ENCODE measurements around the gene ZW10.
"Not testable (repeated sequence)": the region's sequence is repeated elsewhere in the genome, so short reads cannot be mapped to it uniquely, and the experiment has no call there.

Gene ZW10, protein sequence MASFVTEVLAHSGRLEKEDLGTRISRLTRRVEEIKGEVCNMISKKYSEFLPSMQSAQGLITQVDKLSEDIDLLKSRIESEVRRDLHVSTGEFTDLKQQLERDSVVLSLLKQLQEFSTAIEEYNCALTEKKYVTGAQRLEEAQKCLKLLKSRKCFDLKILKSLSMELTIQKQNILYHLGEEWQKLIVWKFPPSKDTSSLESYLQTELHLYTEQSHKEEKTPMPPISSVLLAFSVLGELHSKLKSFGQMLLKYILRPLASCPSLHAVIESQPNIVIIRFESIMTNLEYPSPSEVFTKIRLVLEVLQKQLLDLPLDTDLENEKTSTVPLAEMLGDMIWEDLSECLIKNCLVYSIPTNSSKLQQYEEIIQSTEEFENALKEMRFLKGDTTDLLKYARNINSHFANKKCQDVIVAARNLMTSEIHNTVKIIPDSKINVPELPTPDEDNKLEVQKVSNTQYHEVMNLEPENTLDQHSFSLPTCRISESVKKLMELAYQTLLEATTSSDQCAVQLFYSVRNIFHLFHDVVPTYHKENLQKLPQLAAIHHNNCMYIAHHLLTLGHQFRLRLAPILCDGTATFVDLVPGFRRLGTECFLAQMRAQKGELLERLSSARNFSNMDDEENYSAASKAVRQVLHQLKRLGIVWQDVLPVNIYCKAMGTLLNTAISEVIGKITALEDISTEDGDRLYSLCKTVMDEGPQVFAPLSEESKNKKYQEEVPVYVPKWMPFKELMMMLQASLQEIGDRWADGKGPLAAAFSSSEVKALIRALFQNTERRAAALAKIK

DNA sequence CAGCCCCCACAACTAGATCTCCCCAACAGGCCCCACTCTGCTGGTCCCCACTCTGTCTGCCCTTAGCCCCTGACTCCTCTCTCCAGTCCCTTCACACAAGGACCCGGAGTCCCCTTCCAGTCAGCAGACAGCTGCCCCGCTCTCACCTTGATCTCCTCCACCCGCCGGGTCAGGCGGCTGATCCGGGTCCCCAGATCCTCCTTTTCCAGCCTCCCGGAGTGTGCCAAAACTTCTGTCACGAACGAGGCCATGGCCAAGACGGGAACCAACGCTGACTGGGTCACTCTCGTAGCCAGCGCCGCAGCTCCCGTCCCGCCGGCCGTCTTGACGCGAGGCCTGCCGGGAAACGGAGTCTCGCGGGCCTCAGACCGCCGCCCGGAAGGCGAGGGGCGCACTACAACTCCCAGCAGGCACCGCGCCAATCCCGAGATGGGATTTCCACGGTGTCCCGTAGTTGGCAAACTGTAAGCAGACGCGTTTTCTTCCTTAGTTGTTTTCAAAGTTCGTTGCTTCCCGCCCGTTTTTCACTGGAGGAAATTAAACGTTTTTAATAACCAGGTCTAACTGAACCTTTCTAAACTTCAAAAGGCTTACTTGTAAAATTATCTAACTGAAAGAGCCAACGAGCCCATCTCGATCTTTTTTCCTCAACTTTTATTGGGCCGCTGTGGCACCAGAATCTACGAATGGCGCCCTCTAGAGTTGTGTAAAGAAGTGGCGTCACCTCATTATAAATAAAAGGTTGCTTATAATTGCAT, at the start of gene ZW10:
Gene ZW10, minus strand, starts transcription at position 277 of the 758 bp plus-strand sequence. Its CDS starts 26 bp downstream, at position 251.
- DNase-seq (ENCODE audit: low read depth, low spot score), result peak; percentile 87
- peak within 1 kb of the TSS; percentile 60 for H3K27ac ChIP-seq

DNA sequence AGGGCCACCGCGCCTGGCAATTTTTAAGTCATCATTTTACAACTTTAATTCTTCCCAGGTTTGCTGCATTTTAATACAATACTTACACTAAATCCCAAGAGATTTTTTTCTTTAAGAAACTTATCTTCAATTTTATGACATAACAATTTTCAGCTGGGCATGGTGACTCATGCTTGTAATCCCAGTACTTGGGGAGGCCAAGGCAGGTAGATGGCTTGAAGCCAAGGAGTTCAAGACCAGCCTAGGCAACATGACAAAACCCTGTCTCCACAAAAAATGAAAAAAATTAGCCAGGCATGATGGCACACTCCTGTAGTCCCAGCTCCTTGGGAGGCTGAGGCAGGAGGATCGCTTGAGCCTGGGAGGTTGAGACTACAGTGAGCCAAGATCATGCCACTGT, 44.9 kb upstream of the ZW10 start:
- H3K27ac ChIP-seq, result no peak overlapping the region
- DNase-seq (ENCODE audit: low read depth, low spot score), result peak; percentile 5

DNA sequence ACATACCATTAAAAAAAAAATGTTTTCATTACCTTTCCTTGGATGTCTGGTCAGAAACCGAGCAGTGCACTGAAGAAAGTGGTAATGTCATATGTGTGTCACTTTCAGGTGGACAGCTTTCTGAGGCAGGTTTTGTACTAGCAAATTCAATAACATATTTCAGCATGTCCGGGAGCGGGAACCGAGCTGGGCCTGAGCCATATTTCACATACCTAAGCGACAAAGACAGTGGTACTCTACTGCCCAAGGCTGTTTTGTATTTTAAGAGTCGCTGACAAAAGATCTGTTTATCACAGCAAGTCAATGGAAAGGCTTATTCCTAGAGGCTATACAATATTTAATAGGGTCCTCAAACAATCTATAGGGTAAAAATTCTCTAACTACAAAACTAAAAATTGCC, 44.1 kb upstream of the ZW10 start:
- DNase-seq (ENCODE audit: low read depth, low spot score), result no peak
- no peak overlapping the region for H3K27ac ChIP-seq

DNA sequence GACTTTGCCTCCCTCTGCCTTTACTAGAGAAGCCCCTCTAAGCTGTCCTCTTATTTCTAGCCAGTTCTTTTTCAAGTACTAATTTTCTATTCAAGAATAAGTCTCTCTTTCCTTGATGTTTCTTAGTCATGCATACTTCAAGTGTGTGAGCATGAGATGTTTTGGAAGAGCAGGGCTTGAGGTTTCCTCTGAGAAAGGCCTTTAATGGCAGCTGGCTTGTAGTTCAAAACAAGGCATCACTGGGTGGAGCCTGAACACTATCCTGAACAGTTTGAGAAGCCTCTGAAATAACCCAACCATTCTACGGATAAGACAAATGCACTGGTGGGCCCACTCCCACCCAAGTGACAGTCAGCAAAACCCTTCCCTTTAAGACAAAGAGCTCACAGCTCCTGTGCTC, 43.7 kb upstream of the ZW10 start:
- DNase-seq (ENCODE audit: low read depth, low spot score), result no peak
- no peak overlapping the region for H3K27ac ChIP-seq

DNA sequence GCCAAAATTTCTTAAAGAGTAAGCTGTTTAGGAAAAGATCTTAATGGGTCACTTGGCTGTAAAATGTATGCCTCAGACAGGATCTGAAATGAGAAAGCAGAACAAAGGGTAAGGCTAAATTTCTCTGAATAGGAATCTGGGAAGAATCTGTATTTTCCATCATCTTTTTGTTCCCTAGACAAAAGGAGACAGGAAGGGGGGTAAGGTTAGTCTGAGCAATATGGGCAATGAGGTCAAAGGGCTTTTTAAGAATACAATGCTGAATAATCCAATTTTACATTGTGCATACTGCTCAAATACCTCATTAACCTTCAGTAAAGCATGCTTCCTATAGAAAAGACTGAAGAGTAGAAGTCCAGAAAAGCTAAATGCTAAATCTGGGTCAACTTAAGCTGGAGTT, 40.7 kb upstream of the ZW10 start:
- H3K27ac ChIP-seq, result no peak overlapping the region
- no peak for DNase-seq (ENCODE audit: low read depth, low spot score)

DNA sequence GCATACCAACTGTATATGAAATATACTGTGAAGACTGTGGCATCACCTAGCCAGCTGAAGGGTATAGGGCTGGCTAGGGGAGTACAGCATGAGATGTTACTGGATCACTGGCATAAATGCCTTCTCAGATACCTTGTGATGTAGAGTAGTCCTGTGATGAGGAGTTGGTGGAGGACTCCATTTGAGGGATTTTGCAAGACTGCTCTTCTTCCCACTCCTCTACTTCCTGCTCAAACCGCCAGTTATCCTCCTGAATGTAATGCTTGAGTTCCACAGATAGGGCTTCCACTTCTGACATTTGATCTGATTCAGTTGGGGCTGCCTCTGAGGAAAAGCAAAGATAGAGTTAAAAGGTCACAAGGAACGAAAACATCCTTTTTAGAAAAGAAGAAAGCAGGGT, 35.4 kb upstream of the ZW10 start:
- DNase-seq (ENCODE audit: low read depth, low spot score), result no peak

DNA sequence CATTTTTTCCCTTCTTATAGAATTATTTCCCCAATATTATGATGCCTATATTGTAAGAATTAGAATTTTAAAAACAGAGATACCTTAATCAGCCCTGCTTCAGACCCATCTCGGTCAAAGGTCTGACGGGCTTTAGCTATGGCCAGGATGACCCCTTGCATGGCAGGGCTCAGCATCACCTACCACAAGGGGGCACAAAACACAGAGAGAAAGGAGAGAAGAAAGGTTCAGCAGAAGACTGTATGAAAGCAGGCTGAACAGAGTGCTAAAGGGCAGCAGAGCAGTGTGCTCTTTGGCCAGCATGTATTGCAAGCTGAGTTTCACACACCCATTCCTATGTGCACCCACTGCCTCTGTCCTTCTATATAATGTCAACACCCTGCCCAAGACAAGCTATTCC, 32.9 kb upstream of the ZW10 start:
- DNase-seq (ENCODE audit: low read depth, low spot score), result no peak
- H3K27ac ChIP-seq, result no peak overlapping the region

More for the DNA sequence above, 35.4 kb upstream of the ZW10 start:
- H3K27ac ChIP-seq, result no peak overlapping the region

DNA sequence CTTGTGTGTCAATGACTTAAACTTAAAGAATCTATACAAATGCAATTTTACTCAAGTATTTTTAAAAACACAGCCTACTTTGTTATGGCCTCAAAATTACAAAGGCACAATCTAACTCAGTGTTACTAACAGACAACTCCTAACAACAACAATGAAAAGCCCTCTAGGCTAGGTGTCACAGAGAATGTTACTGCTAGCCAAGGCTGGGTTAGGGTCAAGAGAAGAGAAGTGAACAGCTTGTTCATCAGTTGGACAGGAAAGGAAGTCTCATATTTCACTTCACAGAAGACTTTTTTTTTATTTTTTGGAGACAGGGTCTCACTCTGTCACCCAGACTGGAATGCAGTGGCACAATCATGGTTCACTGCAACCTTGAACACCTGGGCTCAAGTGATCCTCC, 32.1 kb upstream of the ZW10 start:
- H3K27ac ChIP-seq, result no peak overlapping the region
- DNase-seq (ENCODE audit: low read depth, low spot score), result no peak

DNA sequence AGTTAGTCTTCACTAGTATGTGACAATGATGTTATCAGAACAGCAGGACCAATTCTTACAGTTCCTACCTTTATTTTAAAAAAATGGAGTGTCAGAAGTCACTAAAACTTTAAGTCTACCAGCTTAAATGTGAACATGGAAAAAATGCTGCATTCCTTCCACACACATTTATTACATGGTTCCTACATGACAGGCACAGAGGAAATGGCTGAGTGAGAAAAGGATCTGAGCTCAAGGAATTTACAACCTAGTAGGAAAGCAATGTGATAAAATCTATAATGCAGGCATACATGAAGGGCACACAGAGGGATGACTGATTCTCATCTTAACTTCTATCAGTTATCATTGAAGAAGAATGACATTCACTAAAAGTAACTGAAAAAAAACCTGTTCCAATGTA, 29.1 kb upstream of the ZW10 start:
- H3K27ac ChIP-seq, result no peak overlapping the region
- no peak for DNase-seq (ENCODE audit: low read depth, low spot score)

DNA sequence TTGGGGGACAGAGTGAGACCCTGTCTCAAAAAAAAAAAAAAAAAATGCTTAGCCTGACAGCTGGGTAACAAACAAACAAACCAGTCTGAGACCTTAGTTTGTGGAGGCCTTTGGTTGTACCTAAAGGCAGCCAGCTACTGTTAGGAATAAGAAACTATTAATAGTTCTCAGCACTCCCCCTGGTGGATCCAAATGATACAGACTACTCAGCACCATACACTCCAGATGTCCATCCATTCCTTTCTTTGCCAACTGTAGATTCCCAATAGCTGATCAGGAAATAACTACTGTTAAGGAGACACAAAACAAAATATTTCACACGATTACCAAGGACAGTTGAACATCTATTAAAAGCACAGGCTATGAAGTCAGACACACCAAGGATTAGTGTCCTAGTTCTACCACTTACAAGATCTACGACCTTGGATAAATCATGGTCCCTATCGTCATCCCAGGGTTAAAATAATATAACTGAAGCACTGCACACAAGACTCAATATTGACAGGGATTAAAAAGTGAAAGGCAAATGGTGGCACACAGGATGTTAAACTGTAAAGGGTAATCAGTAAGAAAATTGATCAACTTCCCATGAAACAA, 23.3 kb upstream of the ZW10 start:
- DNase-seq (ENCODE audit: low read depth, low spot score), result no peak
- H3K27ac ChIP-seq, result no peak overlapping the region

DNA sequence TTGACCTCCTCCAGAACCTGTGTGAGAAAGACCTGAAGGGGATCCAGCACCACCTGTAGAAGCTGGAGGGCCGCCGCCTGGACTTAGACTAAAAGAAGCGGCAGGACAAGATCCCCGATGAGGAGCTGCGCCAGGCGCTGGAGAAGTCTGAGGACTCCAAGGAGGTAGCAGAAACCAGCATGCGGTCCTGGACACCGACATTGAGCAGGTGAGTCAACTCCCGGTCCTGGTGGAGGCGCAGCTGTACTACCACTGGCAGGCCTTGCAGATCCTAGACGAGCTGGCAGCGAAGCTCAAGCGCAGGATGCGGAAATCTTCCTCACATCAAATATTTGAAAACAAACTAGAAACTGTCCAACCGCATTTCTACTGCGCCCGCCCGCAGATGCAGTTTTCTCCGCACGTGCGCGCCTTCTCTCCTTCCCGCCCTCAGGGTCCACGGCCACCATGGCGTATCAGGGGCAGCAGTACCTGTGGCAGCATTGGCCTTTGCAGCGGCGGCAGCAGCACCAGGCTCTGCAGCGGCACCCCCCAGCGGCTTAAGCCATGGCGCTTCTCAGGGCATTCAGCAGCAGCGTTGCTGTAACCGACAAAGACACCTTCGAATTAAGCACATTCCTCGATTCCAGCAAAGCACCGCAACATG, 16.3 kb upstream of the ZW10 start:
- no peak for DNase-seq (ENCODE audit: low read depth, low spot score)
- no peak overlapping the region for H3K27ac ChIP-seq

DNA sequence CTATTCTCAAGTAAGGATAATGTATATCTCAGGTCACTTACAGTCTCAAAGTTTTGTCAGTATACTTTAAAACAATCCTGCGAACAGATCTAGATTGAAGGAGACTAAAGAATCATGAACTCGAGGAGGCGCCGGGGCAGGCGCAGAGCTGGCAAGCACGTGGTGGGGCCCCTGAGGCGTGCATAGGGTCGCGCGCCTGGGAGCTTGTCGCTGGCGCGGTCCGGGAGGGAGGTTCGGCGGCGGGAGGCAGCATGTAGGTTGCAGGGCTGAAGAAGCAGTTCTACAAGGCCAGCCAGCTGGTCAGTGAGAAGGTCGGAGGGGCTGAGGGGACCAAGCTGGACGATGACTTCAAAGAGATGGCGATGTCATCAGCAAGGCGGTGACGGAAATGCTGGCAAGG, 15.5 kb upstream of the ZW10 start:
- DNase-seq (ENCODE audit: low read depth, low spot score); H3K27ac ChIP-seq: not testable (repeated sequence)

DNA sequence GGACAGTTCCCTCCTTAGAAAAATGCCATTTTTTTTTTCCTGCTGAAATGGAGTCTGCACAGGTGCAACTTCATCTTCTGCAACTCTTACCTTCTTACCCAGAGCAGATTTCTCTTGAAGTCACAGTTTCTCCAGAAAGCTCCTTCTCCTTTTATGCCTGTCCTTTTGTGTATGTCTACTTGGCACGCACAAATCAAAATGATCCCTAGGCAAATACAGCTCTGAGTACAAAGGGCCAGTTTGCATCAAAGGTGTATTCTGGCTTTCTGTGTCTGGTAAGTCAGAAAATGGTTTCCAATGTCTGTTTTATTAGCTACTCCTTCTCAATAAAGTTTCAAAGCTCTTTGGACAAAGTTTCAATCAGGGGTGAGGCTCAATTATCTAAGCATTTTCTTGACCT, 8.6 kb upstream of the ZW10 start:
- DNase-seq (ENCODE audit: low read depth, low spot score), result no peak
- H3K27ac ChIP-seq, result no peak overlapping the region

DNA sequence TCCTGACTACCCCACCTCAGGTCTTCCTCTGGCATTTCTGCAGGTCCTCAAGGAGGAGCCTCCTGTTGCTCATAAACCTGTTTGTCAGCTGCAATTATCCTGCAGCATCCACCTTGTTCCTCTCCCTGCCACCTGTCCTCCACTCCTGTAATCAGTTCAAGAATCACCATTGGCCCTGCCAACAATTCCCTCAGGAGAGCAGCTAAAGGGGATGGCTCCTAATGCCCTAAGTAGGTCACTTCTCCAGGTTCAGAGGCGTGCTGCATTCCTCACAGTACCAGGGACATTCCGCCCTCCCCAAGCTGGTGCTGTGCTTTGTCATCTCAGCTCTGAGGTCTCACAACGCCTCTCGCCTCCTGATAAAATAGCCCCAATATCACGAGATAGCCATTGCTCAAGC, 8.2 kb upstream of the ZW10 start:
- H3K27ac ChIP-seq, result no peak overlapping the region
- no peak for DNase-seq (ENCODE audit: low read depth, low spot score)

DNA sequence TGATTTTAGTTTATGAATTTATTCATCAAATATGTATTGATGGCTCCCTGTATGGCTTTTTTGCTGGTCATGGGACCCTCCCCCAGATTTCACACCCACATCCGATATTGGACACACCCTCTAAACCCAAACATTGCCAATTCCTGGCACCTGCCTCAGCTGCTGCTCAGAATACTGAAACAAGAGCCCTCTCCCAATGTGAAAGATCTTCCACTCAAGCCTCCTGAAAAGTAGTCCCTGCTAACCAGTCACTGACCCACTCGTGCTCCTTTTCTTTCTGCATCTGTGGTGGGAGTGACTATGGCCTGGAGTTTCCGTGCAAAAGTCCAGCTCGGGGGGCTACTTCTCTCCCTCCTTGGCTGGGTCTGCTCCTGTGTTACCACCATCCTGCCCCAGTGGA, 6.0 kb upstream of the ZW10 start, which contains the start of gene CLDN25:
Gene CLDN25, plus strand, starts transcription at position 301 of the 400 bp plus-strand sequence. Its CDS starts 0 bp downstream, at position 301.
- peak within 1 kb of the TSS; percentile 84 for H3K27ac ChIP-seq
- no peak for DNase-seq (ENCODE audit: low read depth, low spot score)

DNA sequence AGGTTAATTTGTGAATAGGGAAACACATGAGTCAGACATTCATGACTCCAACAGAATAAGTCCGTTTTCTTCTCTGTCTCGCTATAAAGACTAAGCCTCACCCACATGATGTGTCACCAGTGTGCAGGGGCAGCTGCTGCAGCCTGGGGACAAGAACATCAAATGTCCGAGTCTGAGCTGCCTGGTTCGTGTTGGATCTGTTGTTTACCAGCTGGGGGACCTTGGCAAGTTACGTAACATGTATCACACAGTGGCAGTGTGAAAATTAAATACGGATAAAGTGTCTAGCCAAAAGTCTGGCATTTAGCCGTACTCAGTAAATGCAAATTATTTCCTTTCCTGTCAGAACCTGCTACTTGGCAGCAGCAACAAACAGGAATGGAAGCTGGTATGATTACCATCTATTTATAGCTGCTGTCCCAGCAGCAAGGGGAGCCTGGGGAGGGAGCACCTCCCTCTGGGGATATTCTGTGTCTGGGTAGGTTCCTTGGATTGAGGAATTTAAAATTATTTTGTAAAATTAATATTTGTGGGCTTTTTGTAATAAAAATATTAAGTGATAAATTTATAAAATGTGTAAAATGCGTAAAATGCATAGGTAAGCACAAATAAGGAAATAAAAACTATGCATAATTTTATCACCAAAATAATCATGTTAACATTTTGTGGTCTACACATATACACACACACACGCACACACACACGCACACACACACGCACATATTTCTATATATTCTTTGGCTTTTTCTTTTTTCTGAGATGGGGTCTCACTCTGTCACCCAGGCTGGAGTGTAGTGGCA, 4.8 kb upstream of the ZW10 start:
- peak overlapping the region; percentile 84 for H3K27ac ChIP-seq
- peak; percentile 88 for DNase-seq (ENCODE audit: low read depth, low spot score)

DNA sequence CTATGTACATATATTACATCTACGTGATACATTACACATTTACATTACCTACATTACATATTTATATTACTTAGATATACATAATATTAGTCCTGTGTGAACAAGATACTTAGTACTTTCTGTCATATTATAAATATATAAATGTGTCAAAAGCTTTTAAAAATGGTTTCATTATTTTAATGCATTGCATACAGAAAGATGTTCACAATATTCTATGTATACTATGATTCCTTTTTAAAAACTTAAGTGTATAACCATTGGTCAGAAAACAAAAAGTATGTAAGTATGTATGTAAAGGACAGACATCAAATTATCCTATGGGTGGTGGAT, 647 bp upstream of the ZW10 start:
- no peak for DNase-seq (ENCODE audit: low read depth, low spot score)
- H3K27ac ChIP-seq, result peak overlapping the region; percentile 60

DNA sequence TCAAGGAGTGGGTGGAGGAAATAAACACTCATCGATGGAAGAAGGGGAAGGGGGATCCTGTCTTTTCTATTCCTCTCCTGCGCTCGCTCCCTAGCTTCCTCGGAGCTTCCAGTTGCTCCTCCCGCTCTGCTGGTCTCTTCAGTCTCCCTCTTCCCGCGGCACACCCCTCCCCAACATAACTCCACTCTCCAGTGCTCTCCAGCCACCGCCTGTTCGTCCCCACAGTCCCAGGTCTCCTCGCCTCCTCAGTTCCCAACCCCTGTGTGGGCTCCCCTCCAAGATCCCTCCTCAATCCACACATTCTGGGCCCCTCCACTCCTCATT, 438 bp downstream of the ZW10 start:
- H3K27ac ChIP-seq, result peak overlapping the region; percentile 60

DNA sequence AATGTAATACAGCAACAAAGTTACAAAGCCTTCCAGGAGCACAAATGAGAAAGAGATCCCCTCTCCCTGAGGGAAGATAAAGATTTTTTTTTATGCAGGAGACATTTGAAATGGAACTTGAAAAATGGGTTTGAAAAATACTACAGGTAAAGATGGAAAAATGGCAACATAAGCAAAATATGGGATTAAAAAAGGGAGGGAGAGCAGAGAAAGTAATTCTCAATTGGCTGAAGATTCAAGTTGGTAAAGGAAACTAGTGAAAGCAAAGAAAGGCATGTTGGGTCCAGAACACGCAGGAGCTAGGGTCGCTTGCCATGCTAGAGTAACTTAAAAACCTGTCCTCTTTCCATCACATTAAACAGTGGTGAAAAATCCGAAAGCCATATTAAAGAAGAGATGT, 1.5 kb downstream of the ZW10 start:
- no peak overlapping the region for H3K27ac ChIP-seq
- DNase-seq (ENCODE audit: low read depth, low spot score), result no peak

More for the DNA sequence above, 438 bp downstream of the ZW10 start:
- no peak for DNase-seq (ENCODE audit: low read depth, low spot score)

All from epithelial cell of prostate (primary cell).